Measurements from ENCODE around the gene BRD4.

Gene BRD4

DNA sequence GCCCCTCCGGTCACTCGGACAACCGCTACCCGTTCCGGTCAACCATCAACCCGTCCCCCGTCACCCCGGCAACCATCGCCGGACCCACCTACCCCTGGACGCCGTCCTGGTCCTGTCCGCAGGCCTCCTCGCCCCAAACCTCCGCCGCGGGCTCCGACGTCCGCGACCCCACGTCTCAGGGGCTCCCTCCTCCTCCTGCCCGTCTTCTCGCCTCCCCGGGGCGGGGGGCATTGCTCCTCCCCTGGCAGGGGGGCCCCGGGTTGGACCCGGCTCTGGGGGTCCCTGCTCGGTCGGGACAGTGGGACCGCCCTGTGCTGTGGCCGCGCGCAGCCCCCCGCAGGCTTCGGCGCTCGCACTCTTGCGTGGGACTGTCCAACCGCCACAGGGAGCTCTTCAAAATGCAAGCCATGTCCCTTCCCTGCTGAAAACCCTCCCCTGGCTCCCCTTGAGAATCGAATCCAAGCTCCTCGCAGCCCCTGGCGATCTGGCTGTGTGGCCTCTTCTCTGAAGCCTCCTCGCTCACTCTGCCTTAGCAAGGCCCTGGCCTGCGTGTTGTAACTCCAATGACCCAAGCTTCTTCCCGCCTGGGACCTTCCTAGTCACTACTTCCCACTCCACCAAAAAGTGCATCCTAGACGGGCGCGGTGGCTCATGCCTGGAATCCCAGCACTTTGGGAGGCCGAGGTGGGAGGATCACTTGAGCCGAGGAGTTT is 108.5 kb downstream of the BRD4 start:
- Mint-ChIP-seq H3K4me3 (peak overlapping the region; percentile 77), H3K27me3 (peaks cover 63% of the 10 kb centered on the region), H3K4me1 (peaks cover 17% of the 10 kb centered on the region), H3K36me3 (no peaks in the 10 kb centered on the region), H3K9me3 (no peaks in the 10 kb centered on the region), H3K27ac (peak overlapping the region; percentile 58)
- no peak for DNase-seq
- CTCF ChIA-PET, result interaction anchor here (1.0 kb wide), 1 partner anchor 9 kb away, joined by 3 read pairs; the partner anchor contains the start of gene EPHX3

DNA sequence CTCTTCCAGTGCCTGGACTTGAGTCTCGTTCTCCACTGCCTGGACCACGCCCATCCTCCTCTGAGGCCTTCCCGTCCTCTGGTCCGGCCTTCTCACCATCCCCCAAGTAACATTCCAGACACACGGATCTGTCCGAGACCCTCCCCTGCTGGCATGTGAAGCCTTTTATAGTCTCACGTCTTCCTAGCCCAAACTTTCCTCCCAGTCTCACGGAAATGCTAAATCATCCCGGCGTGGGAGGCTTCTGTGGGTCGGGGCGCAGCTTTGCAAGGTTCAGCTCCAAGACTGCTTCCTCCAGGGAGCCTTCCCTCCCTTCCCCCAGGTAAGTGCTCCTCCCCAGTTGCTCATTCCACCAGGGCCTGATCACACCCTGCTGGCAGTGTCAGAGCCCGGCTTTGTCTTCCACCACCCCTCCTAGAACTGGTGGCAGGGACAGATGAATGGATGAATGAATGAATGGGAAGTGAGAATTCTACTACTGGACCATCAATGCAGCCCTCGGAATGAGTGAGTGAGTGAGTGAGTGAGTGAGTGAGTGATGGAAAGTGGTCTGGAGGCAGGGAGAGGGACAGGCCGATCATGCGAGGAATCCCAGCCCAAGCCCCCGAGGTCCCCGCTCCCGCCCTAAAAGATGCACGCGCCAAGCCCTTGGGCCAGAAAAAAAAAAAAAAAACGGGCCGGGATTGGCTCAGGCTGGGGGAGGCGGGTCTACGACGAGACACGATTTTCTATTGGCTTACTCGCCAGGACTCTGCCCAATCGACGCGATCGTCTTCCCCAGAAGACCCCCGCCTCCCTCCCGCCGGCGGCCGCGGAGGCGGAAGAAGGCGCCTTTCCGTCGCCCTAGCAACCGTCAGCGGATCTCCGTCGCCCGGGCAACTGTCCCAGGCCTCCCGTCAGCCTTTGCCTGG is 109.3 kb downstream of the BRD4 start:
- H3K4me1 Mint-ChIP-seq, result peaks cover 17% of the 10 kb centered on the region
- H3K27me3 Mint-ChIP-seq, result peaks cover 63% of the 10 kb centered on the region
- peak overlapping the region; percentile 37 for H3K27ac Mint-ChIP-seq
- CTCF ChIA-PET, result interaction anchor here (1.0 kb wide), 1 partner anchor 10 kb away, joined by 3 read pairs; the partner anchor contains the start of gene EPHX3
- peak overlapping the region; percentile 77 for H3K4me3 Mint-ChIP-seq
- no peaks in the 10 kb centered on the region for H3K9me3 Mint-ChIP-seq
- H3K36me3 Mint-ChIP-seq, result no peaks in the 10 kb centered on the region
- peak; percentile 87 for DNase-seq

DNA sequence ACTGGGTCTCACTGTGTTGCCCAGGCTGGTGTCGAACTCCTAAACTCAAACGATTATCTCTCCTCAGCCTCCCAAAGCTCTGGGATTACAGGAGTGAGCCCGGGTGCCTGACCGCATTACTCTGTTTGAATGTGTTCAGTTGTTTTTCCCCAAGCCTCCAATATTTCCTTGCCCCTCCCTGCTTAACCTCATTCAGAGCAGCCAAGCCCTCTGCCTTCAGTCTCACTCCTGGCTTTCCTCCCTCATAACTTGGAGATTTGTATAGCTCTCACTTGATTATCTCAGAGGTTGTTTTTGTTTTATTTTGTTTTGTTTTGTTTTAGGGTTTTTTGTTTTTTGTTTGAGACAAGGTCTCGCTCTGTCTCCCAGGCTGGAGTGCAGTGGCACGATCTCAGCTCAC is 111.5 kb downstream of the BRD4 start:
- H3K27ac Mint-ChIP-seq, result no peak overlapping the region
- no peaks in the 10 kb centered on the region for H3K36me3 Mint-ChIP-seq
- CTCF ChIA-PET, result interaction anchor here (1.2 to 1.3 kb wide), 2 partner anchors 10 to 46 kb away, joined by 3 to 4 read pairs; no protein-coding TSS in a partner anchor
- peaks cover 54% of the 10 kb centered on the region for H3K27me3 Mint-ChIP-seq
- peaks cover 17% of the 10 kb centered on the region for H3K4me1 Mint-ChIP-seq
- DNase-seq, result no peak
- H3K4me3 Mint-ChIP-seq, result no peak overlapping the region
- H3K9me3 Mint-ChIP-seq, result no peaks in the 10 kb centered on the region

DNA sequence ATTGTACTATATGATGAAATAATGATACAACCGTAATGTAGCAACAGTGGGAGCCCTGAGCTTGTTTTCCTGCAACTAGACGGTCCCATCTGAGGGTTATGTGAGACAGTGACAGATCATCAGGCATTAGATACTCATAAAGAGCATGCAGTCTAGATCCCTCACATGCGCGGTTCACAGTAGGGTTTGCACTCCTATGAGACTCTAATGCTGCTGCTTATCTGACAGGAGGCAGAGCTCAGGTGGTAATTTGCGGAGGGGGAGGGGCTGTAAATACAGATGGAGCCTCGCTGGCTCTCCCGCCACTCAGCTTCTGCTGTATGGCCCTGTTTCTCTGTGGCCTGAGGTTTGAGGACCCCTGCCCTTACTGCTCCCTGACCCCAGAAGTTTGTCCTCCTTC is 113.8 kb downstream of the BRD4 start:
- H3K36me3 Mint-ChIP-seq, result no peaks in the 10 kb centered on the region
- peaks cover 39% of the 10 kb centered on the region for H3K27me3 Mint-ChIP-seq
- H3K4me1 Mint-ChIP-seq, result peaks cover 11% of the 10 kb centered on the region
- H3K27ac Mint-ChIP-seq, result no peak overlapping the region
- DNase-seq, result no peak
- no peak overlapping the region for H3K4me3 Mint-ChIP-seq
- CTCF ChIA-PET, result no interaction called here
- H3K9me3 Mint-ChIP-seq, result no peaks in the 10 kb centered on the region

DNA sequence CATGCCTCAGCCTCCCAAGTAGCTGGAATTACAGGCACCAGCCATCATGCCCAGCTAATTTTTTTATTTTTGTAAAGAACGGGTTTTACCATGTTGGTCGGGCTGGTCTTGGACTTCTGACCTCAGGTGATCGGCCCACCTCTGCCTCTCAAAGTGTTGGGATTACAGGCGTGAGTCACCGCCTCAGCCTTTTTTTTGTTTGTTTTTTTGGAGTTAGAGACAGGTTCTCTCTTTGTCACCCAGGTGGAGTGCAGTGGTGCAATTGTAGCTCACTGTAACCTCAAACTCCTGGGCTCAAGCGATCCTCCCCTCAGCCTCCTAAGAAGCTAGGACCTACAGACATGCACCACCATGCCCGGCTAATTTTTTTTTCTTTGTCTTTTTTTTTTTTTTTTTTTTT is 116.0 kb downstream of the BRD4 start:
- H3K27me3 Mint-ChIP-seq, result peaks cover 19% of the 10 kb centered on the region
- no peaks in the 10 kb centered on the region for H3K4me1 Mint-ChIP-seq
- no peaks in the 10 kb centered on the region for H3K9me3 Mint-ChIP-seq
- DNase-seq, result no peak
- CTCF ChIA-PET, result no interaction called here
- no peak overlapping the region for H3K27ac Mint-ChIP-seq
- no peaks in the 10 kb centered on the region for H3K36me3 Mint-ChIP-seq
- no peak overlapping the region for H3K4me3 Mint-ChIP-seq

DNA sequence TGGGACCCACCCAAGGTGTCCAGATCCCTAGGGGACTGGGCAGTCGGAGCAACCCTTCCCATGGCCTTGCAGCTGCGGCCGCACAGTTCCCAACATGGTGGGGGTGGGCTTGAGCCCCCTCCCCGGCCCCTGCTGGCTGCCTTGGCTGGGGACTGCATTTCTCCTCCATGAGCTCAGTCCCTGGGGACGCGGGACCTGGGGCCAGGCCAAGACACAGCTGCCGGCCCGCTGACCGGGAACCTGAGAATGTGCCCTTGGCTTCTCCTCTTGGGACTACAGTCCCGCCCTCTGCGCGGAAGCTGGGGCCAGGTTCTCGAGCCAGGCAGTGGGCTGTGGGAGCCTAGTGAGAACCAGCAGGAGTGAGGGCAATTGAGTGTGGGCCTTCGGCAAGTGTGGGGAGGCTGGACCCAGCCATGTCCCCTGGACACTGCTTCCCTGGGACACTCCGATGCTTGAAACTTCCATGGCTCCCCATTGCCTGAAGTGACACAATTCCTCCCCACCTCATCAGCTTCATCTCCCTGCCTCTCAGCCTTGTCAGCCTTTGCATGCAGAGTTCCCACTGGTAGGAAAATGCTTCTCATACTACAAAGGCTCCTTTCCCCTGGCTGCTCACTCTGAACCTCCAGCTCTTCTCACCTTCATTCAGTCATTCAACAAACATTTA is 118.5 kb downstream of the BRD4 start:
- Mint-ChIP-seq H3K27me3 (peaks cover 5% of the 10 kb centered on the region), H3K9me3 (no peaks in the 10 kb centered on the region), H3K36me3 (no peaks in the 10 kb centered on the region), H3K27ac (no peak overlapping the region), H3K4me1 (no peaks in the 10 kb centered on the region), H3K4me3 (no peak overlapping the region)
- DNase-seq, result no peak
- CTCF ChIA-PET, result no interaction called here

DNA sequence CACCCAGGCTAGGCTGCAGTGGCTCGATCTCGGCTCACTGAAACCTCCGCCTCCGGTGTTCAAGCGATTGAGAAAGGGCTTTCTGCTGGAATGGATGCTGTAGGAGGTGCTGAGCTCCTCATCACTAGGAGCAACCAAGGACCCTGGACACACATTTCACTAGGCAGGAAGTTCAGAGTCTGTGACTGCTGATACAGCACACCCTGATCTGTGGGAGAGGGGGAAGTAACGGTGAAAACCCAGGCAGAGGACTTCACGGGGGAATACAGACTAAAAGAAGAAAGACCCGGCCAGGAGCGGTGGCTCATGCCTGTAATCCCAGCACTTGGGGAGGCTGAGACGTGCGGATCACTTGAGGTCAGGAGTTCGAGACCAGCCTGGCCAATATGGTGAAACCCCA is 119.6 kb downstream of the BRD4 start:
- Mint-ChIP-seq H3K36me3 (no peaks in the 10 kb centered on the region), H3K4me1 (no peaks in the 10 kb centered on the region)

DNA sequence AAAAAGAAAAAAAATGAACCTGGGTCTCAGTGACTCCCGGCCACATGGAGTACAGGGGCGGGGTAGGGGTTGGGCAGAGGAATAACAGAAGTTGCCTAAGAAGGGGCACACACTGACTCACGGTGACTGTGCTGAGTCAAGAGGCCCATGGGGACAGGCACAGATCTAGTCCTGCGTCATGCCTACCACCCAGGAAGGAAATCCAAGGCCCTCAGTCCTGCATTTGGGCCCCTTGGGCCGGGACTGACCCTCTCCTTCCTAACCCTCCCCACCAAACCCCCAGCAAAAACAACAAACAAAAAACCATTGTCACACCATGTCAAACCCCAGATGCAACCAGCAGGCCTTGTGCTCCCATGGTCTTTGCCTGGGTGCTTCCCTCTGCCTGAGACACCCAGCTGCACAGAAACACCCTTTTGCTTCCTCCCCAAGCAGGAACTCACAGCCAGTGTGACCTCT is 122.0 kb downstream of the BRD4 start:
- H3K4me1 Mint-ChIP-seq, result no peaks in the 10 kb centered on the region
- no peak overlapping the region for H3K4me3 Mint-ChIP-seq
- no peak overlapping the region for H3K27ac Mint-ChIP-seq
- peaks cover 2% of the 10 kb centered on the region for H3K27me3 Mint-ChIP-seq
- CTCF ChIA-PET, result no interaction called here
- DNase-seq, result no peak
- no peaks in the 10 kb centered on the region for H3K9me3 Mint-ChIP-seq
- H3K36me3 Mint-ChIP-seq, result no peaks in the 10 kb centered on the region

More for the DNA sequence above, 119.6 kb downstream of the BRD4 start:
- DNase-seq, result no peak
- Mint-ChIP-seq H3K9me3 (no peaks in the 10 kb centered on the region), H3K27ac (no peak overlapping the region), H3K4me3 (no peak overlapping the region), H3K27me3 (peaks cover 5% of the 10 kb centered on the region)
- CTCF ChIA-PET, result no interaction called here

DNA sequence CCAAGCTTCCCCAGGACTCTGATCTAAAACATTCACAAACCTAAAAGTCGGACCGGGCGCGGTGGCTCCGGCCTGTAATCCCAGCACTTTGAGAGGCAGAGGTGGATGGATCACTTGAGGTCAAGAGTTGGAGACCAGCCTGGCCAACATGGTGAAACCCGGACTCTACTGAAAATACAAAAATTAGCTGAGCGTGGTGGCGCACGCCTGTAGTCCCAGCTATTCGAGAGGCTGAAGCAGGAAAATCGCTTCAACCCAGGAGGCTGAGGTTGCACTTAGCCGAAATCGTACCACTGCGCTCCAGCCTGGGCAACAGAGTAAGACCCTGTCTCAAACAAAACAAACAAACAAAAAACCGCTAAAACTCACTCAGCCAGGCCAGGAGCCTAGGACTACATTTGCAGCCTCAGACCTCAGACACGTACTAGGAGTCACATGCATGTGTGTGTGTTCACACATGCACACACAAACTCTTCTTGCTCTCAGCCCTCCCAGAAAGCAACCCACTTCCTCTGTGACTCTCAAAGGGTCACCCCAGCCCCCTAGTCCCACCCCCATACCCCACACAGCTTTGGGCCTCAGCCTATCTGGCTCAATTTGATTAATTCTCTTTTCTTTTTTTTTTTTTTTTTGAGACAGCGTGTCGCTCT is 130.8 kb downstream of the BRD4 start:
- Mint-ChIP-seq H3K36me3 (no peaks in the 10 kb centered on the region), H3K27ac (no peak overlapping the region), H3K9me3 (no peaks in the 10 kb centered on the region), H3K4me1 (peaks cover 8% of the 10 kb centered on the region), H3K27me3 (peaks cover 80% of the 10 kb centered on the region), H3K4me3 (no peak overlapping the region)
- CTCF ChIA-PET, result no interaction called here
- no peak for DNase-seq

DNA sequence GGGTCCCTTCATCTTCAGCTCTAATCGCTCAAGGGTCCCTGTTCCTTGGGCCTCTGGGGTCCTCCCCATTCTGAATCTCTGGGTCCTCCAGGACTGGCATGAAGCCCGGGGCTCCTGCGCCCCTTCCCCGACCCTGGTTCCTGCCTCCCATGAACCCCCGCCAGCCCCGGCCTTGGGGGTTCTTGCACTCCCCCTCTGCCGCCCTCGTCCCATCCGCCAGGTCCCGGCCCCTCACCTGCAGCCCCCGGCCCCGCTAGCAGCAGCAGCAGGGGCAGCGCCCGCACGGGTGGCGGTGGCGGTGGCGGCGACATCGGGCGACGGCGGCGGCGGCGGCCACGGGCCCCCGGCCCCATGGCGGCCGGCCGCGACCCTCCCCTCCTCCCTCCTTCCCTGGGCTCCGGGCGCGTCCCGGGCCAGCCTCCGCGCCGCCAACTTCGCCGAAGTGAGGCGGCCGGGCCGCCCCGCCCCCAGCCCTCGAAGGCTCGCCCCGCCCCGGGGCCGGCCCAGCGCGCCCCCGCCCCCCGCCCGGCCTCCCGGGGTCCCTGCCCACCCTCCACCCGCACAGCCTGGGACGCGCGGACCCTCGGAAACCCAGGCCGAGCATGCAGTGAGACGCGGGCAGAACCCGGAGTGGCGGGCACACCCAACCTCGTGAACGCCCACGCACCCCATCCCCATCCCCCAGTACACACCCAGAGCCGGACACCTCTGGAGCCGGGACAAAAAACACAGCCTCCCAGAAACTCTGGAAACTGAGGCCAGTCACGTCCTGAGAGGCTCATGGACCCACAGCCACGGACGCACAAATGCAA is 131.6 kb downstream of the BRD4 start, which contains the start of gene NOTCH3:
NOTCH3 (minus strand) TSS at position 443 of the 812 bp plus-strand sequence; CDS start at position 353, 90 bp downstream.
- peaks cover 87% of the 10 kb centered on the region for H3K27me3 Mint-ChIP-seq
- CTCF ChIA-PET, result no interaction called here
- H3K27ac Mint-ChIP-seq, result no peak within 1 kb of the TSS

DNA sequence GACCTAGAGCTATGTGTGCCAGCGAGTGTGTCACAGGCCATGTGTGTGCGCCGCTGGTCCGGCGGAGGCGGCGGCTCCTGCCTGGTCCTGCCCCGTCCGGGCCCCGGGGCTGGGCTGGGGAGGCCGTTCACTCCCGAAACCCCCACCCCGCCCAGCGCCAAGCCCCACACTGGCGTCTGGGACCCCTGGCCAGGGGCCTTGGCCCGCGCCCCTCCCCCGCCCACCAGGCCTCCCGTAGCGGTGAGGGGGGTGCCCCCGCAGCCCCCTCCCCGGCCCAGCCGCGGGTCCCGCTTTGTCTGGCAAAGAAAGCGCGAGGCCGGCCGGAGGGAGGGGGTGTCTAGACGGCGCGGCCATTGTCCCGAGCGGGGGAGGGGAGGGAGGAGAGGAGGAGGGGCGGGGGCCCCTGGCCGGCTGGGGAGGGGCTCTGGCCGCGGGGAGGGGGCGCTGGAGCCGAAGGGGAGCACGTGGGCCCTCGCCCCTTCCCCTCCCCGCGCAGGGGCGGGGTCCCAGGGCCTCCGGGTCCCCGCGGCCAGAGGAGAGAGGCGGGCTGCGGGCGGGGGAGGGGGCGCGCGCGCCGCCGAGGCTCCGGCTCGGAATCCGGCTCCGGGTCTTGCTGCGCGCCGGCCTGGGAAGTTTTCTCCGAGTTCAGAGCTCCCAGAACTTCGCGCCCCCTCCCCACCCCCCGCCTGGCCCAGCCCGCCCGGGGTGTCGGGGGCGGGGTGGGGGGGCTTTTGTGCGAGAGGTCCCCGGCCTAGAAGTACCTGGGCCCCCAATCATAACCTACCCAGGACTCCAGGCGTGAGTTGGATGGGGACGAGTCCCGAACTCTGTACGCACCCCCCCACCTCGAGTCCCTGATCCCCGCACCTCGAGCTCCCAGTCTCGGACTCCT is 132.4 kb downstream of the BRD4 start:
- CTCF ChIA-PET, result no interaction called here
- H3K36me3 Mint-ChIP-seq, result no peaks in the 10 kb centered on the region
- DNase-seq, result no peak
- H3K4me1 Mint-ChIP-seq, result peaks cover 10% of the 10 kb centered on the region
- no peak overlapping the region for H3K27ac Mint-ChIP-seq
- peaks cover 92% of the 10 kb centered on the region for H3K27me3 Mint-ChIP-seq
- H3K9me3 Mint-ChIP-seq, result no peaks in the 10 kb centered on the region
- H3K4me3 Mint-ChIP-seq, result no peak overlapping the region

More for the DNA sequence above, 131.6 kb downstream of the BRD4 start, which contains the start of gene NOTCH3:
- DNase-seq, result no peak
- Mint-ChIP-seq H3K9me3 (no peaks in the 10 kb centered on the region), H3K36me3 (no peaks in the 10 kb centered on the region), H3K4me3 (no peak within 1 kb of the TSS), H3K4me1 (peaks cover 10% of the 10 kb centered on the region)

DNA sequence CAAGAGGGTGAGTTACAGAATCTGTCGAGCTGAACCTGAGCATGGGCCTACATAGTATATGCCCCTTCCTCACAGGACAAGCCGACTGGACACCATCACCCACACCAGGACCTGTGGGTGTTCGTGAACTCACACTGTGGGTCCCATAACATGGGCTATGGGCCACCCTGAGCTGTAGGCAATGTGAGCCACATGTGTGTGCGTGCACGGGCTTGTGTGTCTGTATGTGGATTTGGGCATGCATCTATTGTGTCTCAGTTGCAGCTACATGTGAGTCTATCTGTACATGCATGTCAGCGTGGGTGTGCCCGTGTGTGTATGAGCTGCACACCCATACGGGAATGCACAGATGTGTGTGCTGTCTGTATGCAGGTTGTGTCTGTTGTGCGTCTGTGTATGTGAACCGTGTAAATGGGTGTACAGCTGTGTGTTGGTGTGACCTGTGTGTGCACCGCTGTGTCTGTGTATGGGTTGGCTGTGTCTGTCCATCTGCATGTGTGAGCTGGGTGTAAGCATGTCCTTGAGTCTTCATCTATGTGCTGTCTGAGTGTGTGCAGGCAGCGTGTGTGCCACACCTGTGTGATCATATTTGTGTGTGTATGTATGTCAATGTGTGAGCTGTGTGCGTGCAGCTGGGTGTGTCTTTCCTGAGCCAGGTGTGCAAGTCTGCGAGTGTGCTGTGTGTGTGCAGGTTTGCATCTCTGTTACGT is 133.2 kb downstream of the BRD4 start:
- DNase-seq, result no peak
- Mint-ChIP-seq H3K36me3 (no peaks in the 10 kb centered on the region), H3K27ac (no peak overlapping the region), H3K4me3 (no peak overlapping the region), H3K9me3 (no peaks in the 10 kb centered on the region), H3K4me1 (peaks cover 10% of the 10 kb centered on the region), H3K27me3 (peaks cover 92% of the 10 kb centered on the region)
- CTCF ChIA-PET, result no interaction called here

All from activated naive CD4-positive, alpha-beta T cell treated with anti-CD3 and anti-CD28 coated beads, Interleukin-2, amount 10 ng/mL, durations not matched to agents 7 days and 5 days (primary cell).